ENCODE data around the gene PTPN1. TPM values are rescaled to one million over a fixed set of nuclear protein-coding genes. Genes with fewer than 3 reads are reported as not detected.

PTPN1 gene
- total and polyA plus RNA-seq, 2 of the 13 experiments (the other 11 are each of a cell fraction or from before 2014, with no cell fraction given) = 17.7 to 37.2 TPM

DNA sequence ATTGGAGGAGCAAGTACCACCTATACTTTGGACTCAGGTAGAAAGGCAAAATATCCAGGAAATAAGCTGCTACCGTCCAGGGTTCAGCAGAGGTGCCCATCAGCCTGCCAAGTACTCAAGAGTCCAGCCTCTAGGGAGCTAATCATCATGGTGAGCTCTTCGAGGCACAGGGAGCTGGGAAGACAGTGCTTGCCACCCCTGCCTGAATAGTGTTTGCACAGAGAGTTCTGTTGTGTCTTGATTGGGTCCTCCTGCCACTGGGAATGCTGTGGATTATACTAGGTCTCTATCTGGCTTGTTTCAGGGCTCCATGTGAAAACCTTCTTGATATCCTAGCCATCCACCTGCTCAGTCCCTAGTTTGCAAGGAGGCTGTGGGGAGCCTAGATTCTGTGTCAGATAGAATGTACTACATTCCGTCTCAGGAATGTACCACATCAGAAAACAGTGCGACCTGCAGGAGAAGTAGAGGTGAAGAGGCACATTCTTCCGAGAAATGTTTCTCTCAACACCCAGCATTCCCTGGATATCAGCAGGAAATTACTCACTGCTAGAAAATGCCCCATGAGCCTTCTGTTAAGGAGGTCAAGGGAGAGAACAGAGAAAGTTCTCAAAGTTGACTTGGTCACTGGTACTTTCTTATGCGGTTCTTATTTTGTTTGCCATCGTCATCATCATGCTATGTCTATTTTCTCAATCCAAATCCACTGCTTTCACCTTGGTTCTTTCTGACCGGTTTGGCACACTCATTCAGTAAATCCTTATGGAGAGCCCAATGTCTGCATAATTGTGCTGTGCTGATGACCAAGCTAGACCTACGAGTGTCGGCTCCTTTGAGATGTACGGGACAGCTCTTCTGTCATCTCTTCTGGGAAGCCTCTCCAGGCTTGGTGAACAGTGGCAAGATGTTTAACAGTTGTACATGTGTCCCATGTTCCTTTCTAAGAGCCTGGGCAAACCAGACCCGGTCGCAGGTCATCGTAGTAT is 30.7 kb downstream of the PTPN1 start:
- Histone ChIP-seq H3K27ac (ENCODE audit: extremely low read length, insufficient read depth, low read length) (no peak overlapping the region), H4K20me1 (ENCODE audit: insufficient read depth, low read length) (no peaks in the 10 kb centered on the region), H3K79me2 (ENCODE audit: insufficient read depth, low read length) (peaks cover 33% of the 10 kb centered on the region), H3K27me3 (ENCODE audit: control insufficient read depth in 1 of 2, insufficient read depth in 2 of 2, low read length in 2 of 2) (no peaks in the 10 kb centered on the region), H3K4me2 (ENCODE audit: low read depth, low read length) (no peak overlapping the region), H3K4me3 (replicated peaks in 1 of 3; ENCODE audit: insufficient read depth in 1 of 3, low read depth in 2 of 3, low read length in 3 of 3) (no peak overlapping the region), H2AFZ (ENCODE audit: low read length) (no peak overlapping the region), H3K4me1 (ENCODE audit: insufficient read depth, low read length) (peaks cover 20% of the 10 kb centered on the region), H3K9me3 (ENCODE audit: low read length) (no peaks in the 10 kb centered on the region), H3K36me3 (replicated peaks in 1 of 2; ENCODE audit: control insufficient read depth in 1 of 2, insufficient read depth in 2 of 2, low read length in 2 of 2) (no peaks in the 10 kb centered on the region; a peak in 1 of 5 replicates), H3K9ac (ENCODE audit: insufficient read depth, low read depth, low read length) (no peak overlapping the region)
- intact Hi-C loops (cut with micrococcal nuclease; ENCODE audit: unreplicated experiment) = no loop called here
- in situ Hi-C loops (cut with HindIII; ENCODE audit: extremely low pct_ligation_motif_present, low pct_unique_long_range_greater_than_20kb) = no loop called here
- FAIRE-seq (peak; percentile 63), ATAC-seq (no peak), DNase-seq (ENCODE audit: low spot score) (peak; percentile 18)
- 93% methylated on average over 14 of the region's 14 CpGs for WGBS (ENCODE audit: low lambda C conversion rate)
- TF ChIP-seq FUBP1 (CRISPR knock-in tag; IDR thresholded peaks at IDR 0.05; ENCODE audit: borderline replicate concordance) (0 out of 2 replicates have a peak, but pooled peaks have one; percentile 28), USF2 (IDR thresholded peaks at IDR 0.05; ENCODE audit: low read depth, low read length) (0 out of 2 replicates have a peak, but pooled peaks have one; percentile 13), USF2 (CRISPR knock-in tag; IDR thresholded peaks at IDR 0.05; ENCODE audit: borderline replicate concordance) (no peak), XRCC5 (optimal IDR thresholded peaks at IDR 0.05; ENCODE audit: low read length) (no peak), POLR2AphosphoS5 (IDR thresholded peaks at IDR 0.05; ENCODE audit: low read depth, low read length) (no peak), TEAD3 (CRISPR knock-in tag; optimal IDR thresholded peaks at IDR 0.05; ENCODE audit: borderline replicate concordance) (peak; percentile 9)
- ChIA-PET CTCF (ENCODE audit: low intra/inter-chr PET ratio, low total read pairs) (no interaction called here), POLR2A (no interaction called here)
- BruUV-seq (replicated peaks) = no TSS peak
